A549 treated with DMSO at 1 μM for 4 hours (cell line): Measurements from ENCODE around the gene TMPRSS9. TPM values are rescaled to one million over a fixed set of nuclear protein-coding genes. Genes with fewer than 3 reads are reported as not detected.

Experiments used
- total RNA-seq: library from RNA; stranded (reverse); fragments of 200-300 nt; extraction: Qiagen RNA extraction; gene quantifications from 5 replicates; pipeline ENCODE4 v1.2.3, GENCODE V29; 2022; ENCODE audit warnings: low read depth

Gene TMPRSS9
- total RNA-seq: 0.02 to 0.08 TPM in 2 of 5 replicates, not detected in the others

GRCh38 chr19:2359992-2360685 lies at the start of gene TMPRSS9:
Gene TMPRSS9, plus strand, starts transcription at chr19:2360265. Its CDS starts 29,521 bp downstream, at chr19:2389786.

GRCh38 chr19:2328401-2329148 lies 31.5 kb upstream of the TMPRSS9 start, which contains the start of the genes LSM7 and SPPL2B:
Gene LSM7, minus strand, starts transcription at chr19:2328586. Its CDS starts 20 bp downstream, at chr19:2328566.
Gene SPPL2B, plus strand, starts transcription at chr19:2328684. Its CDS starts 26 bp downstream, at chr19:2328710.

GRCh38 chr19:2427429-2428320 lies 67.6 kb downstream of the TMPRSS9 start, which contains the start of gene TIMM13:
Gene TIMM13, minus strand, starts transcription at chr19:2427586. Its CDS starts 53 bp downstream, at chr19:2427533.

Other genes with a start within 250 kb of the TMPRSS9 start
- 65.8 to 82.7 TPM (median 78.4 TPM) in 5 replicates for gene AP3D1, start 208.7 kb upstream of the TMPRSS9 start, total RNA-seq
- gene DOT1L, start 196.3 kb upstream of the TMPRSS9 start, total RNA-seq: 16.3 to 19.2 TPM (median 16.9 TPM) in 5 replicates
- 37.5 to 49.5 TPM (median 47.4 TPM) in 5 replicates for gene PLEKHJ1, start 123.9 kb upstream of the TMPRSS9 start, total RNA-seq
- gene SF3A2, start 123.4 kb upstream of the TMPRSS9 start, total RNA-seq: 57.3 to 75.2 TPM (median 68.3 TPM) in 5 replicates
- 9.5 to 25.2 TPM (median 16.0 TPM) in 5 replicates for gene AMH, start 110.9 kb upstream of the TMPRSS9 start, total RNA-seq
- gene JSRP1, start 103.8 kb upstream of the TMPRSS9 start, total RNA-seq: 0.61 to 1.3 TPM (median 0.74 TPM) in 5 replicates
- not detected in 5 replicates for gene PEAK3, start 78.1 kb upstream of the TMPRSS9 start, total RNA-seq
- gene LINGO3, start 52.1 kb upstream of the TMPRSS9 start, total RNA-seq: not detected in 5 replicates
- 127 to 156 TPM (median 143 TPM) in 5 replicates for gene LSM7, start 31.7 kb upstream of the TMPRSS9 start, total RNA-seq
- gene SPPL2B, start 31.6 kb upstream of the TMPRSS9 start, total RNA-seq: 14.4 to 23.9 TPM (median 20.3 TPM) in 5 replicates
- 63.0 to 138 TPM (median 109 TPM) in 5 replicates for gene TIMM13, start 67.3 kb downstream of the TMPRSS9 start, total RNA-seq
- gene LMNB2, start 96.7 kb downstream of the TMPRSS9 start, total RNA-seq: 63.5 to 93.5 TPM (median 79.6 TPM) in 5 replicates
- gene GADD45B, start 115.9 kb downstream of the TMPRSS9 start, total RNA-seq: 33.3 to 39.8 TPM (median 37.0 TPM) in 5 replicates